ENCODE data around the gene IGFBP7.
"Not testable (repeated sequence)": the region's sequence is repeated elsewhere in the genome, so short reads cannot be mapped to it uniquely, and the experiment has no call there.

Gene IGFBP7

DNA sequence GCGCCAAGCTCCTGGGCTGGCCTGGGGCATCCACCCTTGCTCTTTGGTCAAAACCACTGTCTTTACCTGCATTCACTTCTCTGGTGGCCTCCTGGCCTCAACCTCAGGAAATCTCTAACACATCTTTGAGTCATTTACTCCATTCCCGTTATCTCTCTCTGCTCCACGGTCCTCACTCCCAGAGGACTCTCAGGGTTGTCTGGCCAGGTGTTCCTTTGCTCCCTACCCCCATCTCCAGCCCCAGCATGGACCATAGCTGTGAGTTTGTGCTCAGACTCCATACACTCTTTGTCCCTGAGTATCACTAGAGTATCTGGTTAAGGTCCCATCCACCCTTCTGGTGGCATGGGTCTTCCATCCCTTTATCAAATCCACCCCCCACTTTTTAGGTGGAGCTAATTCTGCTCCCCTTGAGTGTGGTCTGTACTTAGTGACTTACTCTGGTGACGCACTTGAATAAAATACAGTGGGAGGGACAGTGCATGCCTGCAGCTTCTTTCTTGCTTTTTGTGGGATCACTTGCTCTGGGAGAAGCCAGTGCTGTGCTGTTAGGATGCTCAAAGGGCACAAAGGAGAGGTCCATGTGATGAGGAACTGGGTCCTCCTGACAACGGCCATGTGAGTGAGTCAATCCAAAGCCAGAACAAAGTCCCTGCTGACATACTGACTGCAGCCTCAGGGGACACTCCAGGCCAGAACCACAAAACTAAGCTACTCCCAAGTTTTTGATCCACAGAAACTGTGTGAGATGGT is 44.3 kb downstream of the IGFBP7 start:
- no peak for DNase-seq

DNA sequence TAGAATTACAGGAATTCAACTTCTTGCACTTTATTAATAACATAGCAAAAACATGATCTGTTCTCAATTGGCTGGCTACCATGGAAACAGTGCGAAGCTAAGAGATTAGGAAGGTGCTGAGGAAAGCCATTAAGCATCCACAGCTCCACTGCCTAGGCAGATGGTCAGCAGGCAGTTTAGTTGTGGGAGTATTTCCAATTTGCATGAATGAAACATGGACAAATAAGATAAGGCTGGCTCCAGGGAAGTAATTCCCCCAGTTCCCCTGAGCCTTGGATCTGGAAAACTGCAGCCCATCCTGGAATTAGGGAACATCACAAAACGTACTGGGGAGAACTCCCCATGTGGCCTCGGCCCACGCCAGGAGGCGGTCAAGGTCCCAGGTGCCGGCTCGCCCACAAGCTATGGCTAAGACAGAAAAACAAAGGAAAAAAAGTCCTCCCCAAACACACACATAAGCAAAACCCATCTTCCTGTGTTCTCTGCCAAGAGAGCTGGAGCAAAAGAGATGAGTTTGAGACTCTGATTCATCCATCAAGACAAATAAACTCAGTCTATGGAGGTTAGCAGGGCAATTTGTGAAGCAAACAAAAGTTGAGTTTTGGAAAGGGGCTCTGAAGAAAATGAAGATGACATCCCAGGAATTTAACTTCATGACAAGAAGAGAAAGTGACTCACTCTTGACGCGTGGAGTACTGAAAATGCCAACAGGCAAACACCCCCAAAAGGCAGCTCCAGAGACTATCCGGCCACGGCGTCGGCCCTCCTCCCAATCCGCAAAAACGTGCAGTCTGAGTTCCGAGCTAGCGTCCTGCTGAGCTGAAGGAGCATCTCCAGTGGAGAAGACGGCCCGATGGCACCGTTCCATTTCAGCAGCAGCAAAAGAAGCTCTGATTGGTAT is 45.1 kb downstream of the IGFBP7 start:
- DNase-seq, result no peak

DNA sequence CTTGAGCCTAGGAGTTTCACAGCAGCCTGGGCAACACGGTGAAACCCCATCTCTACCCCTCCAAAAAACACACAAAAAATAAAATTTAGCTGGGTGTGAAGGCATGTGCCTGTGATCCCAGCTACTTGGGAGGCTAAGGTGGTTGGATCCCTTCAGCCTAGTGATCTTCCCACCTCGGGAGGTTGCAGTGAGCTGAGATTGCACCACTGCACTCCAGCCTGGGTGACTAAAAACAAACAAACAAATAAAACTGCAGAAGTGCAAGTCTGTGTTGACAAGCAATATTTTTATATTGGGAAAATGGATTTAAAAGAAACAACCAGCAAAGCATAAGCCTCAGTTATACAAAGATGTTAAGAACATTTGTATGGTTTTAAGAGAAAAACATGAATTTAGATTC is 46.1 kb downstream of the IGFBP7 start:
- no peak for DNase-seq

DNA sequence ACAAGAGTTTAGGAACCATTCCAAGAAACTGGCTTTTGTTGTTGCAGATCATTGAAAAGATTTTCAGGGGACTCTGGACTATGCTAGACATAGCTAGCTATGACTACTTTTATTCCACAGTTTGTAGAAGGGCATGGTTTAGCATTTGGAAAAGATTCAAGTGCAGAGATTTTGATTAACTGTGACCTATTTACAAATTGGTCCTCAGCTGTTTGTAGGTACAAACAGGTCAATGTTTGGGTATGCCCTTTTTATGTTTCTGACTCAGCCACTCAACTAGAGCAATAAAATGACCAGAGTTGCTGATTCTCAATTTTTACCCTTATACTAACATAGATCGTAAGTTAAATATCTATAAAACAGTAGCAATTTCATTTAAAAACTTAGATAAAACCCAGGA is 46.7 kb downstream of the IGFBP7 start:
- DNase-seq, result no peak

DNA sequence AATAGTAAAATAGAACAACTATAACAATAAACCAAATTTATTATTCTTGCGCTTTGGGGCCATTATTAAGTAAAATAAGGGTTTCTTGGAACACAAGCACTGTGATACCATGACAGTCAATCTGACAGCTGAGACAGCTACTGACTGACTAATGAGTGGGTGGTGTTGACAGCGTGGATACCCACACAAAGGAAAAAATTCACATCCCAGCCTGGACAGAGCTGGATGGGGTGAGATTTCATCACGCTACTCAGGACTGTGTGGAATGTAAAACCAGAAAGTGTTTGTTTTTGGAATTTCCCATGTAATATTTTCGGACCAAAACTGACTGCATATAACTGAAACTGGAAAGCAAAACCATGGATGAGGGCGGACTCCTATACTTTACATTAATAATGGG is 48.8 kb downstream of the IGFBP7 start:
- DNase-seq, result no peak

DNA sequence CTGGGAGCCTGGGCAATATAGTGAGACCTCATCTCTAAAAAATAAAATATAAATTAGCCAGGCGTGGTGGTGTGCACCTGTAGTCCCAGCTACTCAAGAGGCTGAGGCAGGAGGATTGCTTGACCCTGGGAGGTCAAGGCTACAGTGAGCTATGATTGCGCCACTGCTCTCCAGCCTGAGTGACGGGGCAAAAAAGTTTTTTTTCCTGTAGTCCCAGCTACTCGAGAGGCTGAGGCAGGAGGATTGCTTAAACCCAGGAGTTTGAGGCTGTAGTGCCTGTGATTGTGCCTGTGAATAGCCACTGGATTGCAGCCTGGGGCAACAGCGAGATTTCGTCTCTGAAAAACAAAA is 49.5 kb downstream of the IGFBP7 start:
- DNase-seq, result not testable (repeated sequence)

DNA sequence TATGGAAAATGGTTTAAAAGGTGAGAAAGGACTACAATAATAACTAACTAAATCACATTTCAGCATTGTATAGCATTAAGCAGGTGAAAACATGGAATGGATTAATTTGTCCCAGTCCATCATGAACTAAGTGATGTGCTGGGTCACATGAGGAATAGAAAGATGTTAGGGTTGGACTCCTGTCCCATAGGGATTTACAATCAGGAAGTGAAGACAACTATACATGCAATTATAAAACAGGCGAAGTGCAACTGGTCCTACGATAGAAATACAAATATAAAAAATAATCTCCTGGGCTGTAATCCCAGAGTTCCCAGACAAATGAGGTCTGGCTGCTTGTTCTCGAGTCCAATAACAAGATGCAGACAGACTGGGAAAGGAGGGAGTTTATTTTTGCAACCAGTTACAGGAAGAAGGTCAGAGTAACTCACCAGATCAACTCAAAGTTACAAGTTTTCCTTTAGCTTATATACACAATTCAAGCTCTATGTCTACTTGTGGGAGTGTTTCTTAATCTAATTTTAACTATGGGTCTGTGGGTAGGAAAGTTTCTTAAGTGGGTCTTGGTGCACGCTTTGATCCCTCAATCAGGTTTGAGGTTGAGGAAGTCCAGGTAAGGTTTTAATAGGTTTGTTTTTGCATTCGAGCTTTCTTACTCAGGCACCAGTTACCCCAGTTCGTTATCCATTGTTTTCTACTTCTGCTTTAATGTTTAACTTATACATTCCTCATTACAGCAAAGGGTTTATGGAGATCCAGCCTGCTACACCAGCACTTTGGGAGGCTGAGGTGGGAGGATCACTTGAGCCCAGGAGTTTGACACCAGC is 50.1 kb downstream of the IGFBP7 start:
- DNase-seq, result no peak

DNA sequence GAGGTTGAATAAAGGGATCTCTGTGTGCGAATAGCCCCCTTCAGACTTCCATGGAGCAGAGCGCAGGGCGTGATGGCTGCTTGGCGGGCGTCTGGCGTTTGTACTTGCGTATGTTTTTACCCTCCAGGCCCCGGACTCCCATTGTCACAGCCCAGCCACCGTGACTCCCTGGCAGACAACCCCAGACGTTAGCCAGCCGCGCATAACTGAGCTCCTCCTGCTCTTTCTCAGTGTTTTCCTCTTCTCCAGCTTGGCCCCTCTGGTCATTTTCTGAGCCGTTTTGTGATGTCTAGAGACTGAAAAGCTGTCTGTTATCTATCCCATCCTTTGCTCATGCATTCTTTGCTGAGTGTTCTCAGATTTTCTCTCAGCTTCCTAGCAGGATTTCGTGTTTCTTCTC is 54.3 kb downstream of the IGFBP7 start:
- no peak for DNase-seq

DNA sequence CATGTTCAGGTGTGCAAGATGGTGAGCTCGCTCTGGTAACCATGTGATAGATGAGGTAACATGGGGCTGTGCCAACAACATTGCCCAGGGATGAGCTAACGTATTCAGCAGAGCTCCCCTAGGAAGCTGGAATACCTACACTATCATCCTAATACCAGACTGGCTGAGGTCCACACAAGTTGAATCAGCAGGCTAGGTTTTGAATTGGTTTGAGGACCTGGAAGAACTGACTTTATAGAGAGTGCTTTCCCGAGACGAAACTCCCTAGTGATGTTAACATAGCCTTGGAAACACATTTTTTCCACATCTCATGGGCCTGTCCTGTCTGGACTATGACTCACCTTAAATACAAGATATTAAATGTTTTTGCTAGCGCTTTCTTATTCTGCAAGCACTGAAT is 56.7 kb downstream of the IGFBP7 start:
- no peak for DNase-seq

DNA sequence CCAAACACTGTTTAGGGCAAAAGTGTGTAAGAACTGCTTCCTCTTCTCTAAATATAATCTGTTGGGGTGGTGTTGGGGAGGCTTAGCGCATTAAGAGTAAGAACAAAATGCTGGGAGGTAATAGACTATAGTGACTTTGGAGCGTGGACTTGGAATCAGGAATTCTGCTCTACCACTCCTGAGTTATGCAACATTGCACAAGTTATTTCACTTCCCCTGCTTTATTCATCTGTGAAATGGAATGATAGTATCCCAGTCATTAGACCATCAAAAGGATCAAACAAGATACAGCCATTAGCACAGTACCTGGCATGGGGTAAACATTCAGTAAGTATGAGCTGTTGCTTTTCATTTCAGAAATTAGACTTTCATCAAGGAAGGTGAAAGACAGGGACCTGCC is 58.7 kb downstream of the IGFBP7 start:
- DNase-seq, result no peak

DNA sequence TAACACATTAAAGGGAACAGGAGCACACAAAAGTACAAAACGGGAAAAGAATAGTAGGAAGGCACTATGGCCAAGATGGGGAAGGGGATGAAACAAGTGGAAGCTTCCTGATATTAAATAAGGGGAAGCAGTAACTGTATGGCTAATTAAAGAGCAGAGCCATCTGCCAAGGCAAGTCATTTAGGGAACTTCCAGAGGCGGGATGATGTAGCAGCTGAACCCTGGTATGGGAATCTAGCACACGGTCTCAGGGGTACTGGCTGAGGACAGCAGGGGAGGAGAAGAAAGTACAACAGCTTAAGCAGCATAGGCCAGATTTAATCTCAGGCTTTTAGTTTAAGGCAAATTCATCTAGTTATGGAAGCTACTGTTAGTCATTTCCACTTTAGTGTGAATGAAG is 59.1 kb downstream of the IGFBP7 start:
- DNase-seq, result no peak

DNA sequence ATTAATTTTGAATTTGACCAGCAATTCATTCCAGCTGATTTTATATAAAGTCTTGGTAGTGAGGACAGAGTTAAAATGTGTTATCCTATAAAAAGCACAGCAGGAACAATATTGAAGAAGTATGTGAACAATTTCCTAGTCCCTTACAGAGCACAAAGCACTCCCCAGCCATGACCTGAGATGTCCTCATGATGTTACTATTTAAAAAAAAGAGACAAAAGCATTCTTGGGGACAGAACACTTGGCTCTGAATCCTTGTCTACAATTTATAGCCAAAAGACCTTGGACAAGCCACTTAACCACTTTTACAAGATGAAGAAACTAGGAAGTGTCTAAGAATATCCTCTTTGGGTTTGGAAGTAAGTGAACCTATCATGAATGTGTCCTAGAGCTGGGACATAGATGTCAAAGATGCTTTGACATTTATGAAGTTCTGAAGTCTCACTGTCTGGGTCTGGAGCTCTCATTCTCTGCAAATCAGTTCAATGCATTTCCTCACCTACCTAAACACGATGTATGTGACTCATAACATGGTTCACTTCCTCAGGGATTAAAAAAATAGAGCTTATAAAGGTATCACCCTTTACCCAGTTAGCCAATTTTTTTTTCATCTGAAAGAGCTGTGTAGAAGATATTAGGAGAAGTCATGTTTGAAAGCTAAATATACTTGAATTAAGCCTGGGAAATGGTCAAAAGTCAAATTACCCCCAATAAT is 61.4 kb downstream of the IGFBP7 start:
- DNase-seq, result no peak

DNA sequence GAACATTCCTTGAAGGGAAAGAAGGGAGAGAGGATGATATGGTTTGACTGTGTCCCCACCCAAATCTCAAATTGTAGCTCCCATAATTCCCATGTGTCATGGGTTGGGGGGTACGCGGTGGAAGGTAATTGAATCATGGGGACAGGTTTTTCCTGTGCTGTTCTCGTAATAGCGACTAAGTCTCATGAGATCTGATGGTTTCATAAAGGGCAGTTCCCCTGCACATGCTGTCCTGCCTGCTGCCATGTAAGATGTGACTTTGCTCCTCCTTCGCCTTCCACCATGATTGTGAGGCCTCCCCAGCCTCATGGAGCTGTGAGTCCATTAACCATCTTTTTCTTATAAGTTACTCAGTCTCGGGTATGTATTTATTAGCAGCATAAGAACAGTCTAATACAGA is 63.1 kb downstream of the IGFBP7 start:
- not testable (repeated sequence) for DNase-seq

DNA sequence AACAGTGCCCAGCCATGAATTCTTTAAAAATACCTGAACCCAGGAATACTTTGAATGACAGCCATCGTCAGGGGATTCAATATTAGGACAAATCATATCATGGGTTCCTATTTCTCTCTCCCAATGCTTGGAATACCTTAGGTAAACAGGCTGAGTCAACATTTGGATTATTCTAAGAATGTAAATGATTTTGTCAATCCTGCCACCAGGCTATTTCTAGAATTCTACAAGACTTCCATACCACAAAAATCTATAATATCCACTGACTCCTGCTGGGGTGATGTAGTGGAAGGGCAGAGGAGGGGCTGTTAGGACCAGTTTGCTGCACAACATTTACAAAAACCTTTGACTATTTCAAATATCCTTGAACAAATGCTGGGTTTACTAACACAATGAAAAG is 65.2 kb downstream of the IGFBP7 start:
- no peak for DNase-seq

DNA sequence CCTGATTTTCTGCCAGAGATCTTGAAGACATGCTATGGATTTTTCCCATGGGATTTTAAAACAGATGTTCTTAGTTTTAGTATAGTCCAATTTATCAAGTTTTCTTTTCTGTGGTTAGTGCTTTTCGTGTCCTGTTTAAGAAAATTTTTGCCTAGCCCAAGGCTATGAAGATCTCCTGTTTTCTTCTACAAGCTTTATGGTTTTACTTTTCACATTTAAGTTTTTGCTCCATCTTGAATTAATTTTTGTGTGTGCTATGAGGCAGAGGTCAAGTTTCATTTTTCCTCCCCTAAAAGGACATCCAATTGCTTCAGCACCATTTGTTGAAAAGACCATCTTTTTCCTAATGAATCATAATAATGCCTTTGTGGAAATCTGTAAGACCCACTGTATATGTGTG is 65.9 kb downstream of the IGFBP7 start:
- no peak for DNase-seq

DNA sequence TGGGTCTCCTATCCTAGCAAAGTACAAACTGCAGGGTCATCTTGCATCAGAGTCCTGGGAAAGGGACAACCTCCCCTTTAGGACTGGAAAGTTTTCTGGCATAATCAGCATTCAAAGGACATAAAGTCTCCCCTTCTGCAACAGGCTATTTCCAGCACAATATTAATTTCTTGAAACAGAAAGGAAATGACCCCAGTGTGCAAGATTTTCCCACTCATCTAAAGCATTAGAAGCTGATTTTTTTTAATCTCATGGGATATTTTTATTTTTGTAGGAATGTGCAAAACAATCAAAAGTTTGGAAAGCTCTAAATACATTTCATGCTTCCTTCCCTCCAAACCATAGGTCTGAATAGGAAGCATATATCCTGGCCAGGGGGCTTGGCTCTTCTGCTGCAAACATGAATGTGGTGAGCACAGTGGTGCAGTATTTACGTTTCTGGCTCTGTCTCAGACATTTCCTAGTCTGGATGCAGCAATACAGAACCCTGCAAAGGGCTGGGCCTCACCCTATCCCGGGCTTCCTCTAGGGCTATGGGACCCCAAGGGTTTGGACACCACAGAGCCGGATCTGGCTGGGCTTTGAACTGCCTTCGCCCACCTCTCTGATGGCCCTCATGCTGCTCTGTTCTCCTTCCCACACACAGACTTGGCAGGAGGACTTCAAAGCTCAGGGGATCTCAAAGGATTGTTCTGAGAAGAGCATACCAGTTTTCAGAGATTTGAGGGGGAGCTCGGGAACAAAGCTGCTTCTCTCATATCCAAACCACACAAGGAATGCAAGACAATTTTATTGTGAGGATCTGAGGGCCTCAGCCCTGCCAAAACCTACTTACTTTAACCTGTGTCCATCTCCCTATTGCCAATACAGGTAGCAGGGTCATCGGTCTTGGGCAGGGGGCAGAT is 66.6 kb downstream of the IGFBP7 start:
- DNase-seq, result no peak

DNA sequence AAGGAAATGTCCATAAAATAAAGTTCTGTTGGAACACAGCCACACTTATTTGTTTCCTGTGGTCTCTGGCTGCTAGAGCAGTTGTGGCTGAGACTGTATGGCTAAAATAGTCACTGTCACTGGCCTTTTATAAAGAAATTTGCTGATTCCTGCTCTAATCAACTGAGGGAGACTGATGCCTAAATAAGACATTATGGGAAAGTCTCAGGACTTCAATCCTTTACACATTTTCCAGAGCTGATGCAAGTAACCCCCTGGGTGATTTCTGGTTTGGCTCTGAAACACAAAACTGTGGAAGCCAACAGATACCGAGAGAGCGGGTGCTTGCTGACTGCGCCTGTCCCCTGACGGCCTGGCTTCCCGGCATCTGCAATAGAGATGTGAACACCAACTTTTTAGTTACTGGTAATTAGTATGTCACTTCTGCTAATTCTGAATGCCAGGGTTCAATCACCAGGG is 67.4 kb downstream of the IGFBP7 start:
- DNase-seq, result no peak

DNA sequence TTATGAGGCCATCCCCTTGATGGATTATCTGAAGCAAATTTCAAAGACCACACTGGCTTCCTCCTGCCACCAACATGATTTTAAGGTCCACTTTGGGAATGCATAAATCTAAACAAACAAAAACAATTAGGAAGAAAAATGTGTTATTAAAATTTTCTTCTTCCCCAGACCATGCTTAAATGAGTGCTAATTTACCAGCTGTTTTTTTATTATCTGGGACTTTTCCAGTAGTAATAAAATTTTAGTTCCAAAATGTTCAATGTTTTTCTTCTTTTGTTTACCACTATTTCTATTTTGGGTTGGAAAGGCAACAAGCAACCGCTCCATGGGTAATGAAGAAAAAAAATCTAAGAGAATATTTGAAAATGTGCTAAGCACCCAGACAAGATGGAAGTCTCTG is 69.2 kb downstream of the IGFBP7 start:
- no peak for DNase-seq

DNA sequence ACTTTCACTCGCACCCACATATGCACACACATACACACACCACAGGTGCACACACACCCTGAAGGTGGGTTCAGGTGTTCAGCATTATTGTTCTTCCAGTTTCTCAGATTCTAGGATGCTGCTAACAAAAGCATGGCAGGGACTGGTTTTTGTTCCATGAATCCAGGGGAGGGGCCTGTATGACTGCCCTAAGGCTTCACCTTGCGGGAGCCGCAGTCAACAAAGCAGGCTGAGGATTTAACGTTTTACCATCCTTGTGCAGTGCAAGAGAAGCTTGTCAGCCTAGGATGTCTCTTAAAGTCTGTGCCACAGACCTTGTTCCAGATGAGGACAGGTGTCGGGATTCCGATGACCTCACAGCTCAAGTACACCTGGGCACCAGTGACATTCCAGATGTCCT is 69.7 kb downstream of the IGFBP7 start:
- DNase-seq, result no peak

DNA sequence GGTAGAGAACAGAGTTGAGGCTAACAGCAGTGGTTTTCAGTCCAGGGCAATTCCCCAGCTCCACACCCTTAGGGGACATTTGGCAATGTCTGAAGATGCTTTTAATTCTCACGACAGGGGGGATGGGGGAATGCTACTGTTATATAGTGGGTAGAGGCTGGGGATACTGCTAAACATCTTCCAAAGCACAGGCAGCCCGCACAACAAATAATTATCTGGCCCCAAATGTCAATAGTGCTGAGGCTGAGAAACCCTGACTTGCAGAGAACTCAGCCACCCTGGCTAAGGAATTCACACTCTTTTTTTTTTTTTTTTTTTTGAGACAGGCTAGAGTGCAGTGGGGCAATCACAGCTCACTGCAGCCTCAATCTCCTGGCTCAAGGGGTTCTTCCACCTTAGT is 70.8 kb downstream of the IGFBP7 start:
- no peak for DNase-seq

DNA sequence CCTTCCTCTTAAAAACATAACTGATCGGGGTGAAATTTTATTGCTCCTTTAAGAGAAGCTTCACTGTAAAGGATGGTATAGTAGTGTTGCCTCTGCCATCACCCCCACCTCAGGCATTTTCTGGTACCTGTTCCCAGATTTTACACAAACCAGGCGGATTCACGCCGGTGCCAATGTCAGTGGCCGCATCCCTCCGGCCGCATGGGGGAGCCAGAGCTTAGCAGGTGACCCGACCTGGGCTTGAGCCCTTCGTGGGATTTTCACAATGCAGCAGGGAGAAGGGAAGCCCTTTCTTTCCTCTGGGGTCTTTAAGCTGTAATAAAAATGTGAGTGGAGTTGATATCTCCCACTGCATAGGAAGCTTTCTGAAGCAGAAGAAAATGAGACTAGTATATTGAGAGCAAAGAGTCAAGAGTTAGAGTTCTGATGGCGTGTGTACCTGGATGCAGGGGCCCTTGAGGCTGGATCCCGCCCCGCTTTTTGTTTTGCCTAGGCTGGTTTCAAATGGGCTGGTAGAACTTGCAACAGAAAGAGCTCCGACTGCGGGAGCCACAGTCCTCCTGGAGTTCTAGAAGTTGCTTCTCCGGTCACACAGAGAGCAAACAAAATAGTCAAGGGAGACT is 72.1 kb downstream of the IGFBP7 start:
- no peak for DNase-seq
